Panc1 (cell line): ENCODE results near the gene NRCAM.

Experiments
- CTCF ChIP-seq: fragments of 450-650 bp; IDR thresholded peaks from 2 replicates; pipeline ENCODE4 v1.5.1; 2017; ENCODE audit warnings: mild to moderate bottlenecking
- POLR2AphosphoS5 ChIP-seq: IDR thresholded peaks from 2 replicates; pipeline ENCODE4 v1.6.1; 2012; ENCODE audit warnings: mild to moderate bottlenecking, low read depth, low read length, moderate library complexity
- TCF7L2 ChIP-seq: IDR thresholded peaks from 2 replicates; pipeline ENCODE4 v1.6.1; 2011; ENCODE audit warnings: mild to moderate bottlenecking, low read depth, low read length, inconsistent platforms
- TF ChIP-seq, protein P1 (sequence below), 2 experiments: IDR thresholded peaks; 2 replicates each; pipeline ENCODE4 v1.6.1; 2011 to 2012; ENCODE audit warnings: low read depth in 2 of 2, control low read depth in 1 of 2, low read length in 1 of 2, mild to moderate bottlenecking in 1 of 2, moderate library complexity in 1 of 2; ENCODE audit not compliant: insufficient read depth in 1 of 2

DNA sequence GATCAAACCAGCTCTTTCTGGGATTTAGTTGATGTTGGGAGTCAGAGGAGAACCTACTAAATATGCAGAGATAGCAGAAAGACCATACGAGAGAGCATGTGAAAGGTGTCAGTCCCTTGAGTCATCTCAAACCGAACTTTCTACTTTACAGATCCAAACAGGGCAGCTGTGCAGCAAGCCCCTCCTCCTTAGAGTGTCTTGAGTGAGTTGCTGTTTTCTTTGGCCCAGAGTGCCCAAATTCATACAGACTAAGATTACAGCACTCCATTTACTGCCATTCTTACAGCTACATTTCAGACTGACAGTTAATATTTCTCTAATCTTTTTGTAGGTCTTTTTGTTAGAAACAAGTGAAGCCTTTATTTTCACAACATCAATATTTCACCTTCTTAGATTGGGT is 53.4 kb downstream of the NRCAM start:
- TF ChIP-seq CTCF (no peak), TCF7L2 (no peak), POLR2AphosphoS5 (no peak)
- TF ChIP-seq, protein P1, sequence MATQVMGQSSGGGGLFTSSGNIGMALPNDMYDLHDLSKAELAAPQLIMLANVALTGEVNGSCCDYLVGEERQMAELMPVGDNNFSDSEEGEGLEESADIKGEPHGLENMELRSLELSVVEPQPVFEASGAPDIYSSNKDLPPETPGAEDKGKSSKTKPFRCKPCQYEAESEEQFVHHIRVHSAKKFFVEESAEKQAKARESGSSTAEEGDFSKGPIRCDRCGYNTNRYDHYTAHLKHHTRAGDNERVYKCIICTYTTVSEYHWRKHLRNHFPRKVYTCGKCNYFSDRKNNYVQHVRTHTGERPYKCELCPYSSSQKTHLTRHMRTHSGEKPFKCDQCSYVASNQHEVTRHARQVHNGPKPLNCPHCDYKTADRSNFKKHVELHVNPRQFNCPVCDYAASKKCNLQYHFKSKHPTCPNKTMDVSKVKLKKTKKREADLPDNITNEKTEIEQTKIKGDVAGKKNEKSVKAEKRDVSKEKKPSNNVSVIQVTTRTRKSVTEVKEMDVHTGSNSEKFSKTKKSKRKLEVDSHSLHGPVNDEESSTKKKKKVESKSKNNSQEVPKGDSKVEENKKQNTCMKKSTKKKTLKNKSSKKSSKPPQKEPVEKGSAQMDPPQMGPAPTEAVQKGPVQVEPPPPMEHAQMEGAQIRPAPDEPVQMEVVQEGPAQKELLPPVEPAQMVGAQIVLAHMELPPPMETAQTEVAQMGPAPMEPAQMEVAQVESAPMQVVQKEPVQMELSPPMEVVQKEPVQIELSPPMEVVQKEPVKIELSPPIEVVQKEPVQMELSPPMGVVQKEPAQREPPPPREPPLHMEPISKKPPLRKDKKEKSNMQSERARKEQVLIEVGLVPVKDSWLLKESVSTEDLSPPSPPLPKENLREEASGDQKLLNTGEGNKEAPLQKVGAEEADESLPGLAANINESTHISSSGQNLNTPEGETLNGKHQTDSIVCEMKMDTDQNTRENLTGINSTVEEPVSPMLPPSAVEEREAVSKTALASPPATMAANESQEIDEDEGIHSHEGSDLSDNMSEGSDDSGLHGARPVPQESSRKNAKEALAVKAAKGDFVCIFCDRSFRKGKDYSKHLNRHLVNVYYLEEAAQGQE (IDR thresholded peaks at IDR 0.05; ENCODE audit: insufficient read depth in 1 of 2, low read depth in 2 of 2, low read length in 1 of 2) = no peak
